SK-N-SH (cell line): ENCODE measurements around the gene CHFR. TPM values are rescaled to one million over a fixed set of nuclear protein-coding genes. Genes with fewer than 3 reads are reported as not detected.

ENCODE experiments used
- CTCF ChIA-PET: fragments of 300-600, 350-600 bp; formaldehyde crosslinking; extraction: SDS; loops from one replicate; lab custom pipeline; 2021; lab: Yijun Ruan, JAX
- POLR2A ChIA-PET: fragments of 350-600 bp; sonication (Branson Sonifier 250); formaldehyde crosslinking; extraction: SDS; loops from one replicate; lab custom pipeline; 2020; ENCODE audit warnings: antibody characterized with exemption, inconsistent platforms; lab: Yijun Ruan, JAX
- DNase-seq: peaks from one replicate; pipeline ENCODE4 v3.0.0; 2012
- H2AFZ ChIP-seq: fragments of 200-600 bp; sonication (generic); 2 replicates; pipeline ENCODE4 v1.8.1; 2016; ENCODE audit warnings: antibody characterized with exemption, mild to moderate bottlenecking, low read depth
- H3F3A ChIP-seq: fragments of 200-600 bp; sonication (generic); replicated peaks from 2 replicates; pipeline ENCODE3; 2016; ENCODE audit warnings: antibody characterized with exemption, mild to moderate bottlenecking; ENCODE audit not compliant: insufficient read depth
- H3K27ac ChIP-seq, 2 experiments: fragments of 200-500 bp in 1 of 2; fragments of 200-600 bp in 1 of 2; sonication (Bioruptor generic) in 1 of 2; sonication (generic), shearing (Covaris generic) in 1 of 2; 2 replicates each; pipeline versions ENCODE4 v1.5.1 to v1.6.1; 2014 to 2016; ENCODE audit warnings: low read depth in 2 of 2, inconsistent platforms in 1 of 2, low read length in 1 of 2, mild to moderate bottlenecking in 1 of 2, mixed read lengths in 1 of 2
- H3K27me3 ChIP-seq: fragments of 200-600 bp; sonication (generic), shearing (Covaris generic); 2 replicates; pipeline ENCODE4 v1.6.1; 2016; ENCODE audit warnings: mixed run types; ENCODE audit not compliant: insufficient read depth
- H3K36me3 ChIP-seq, 2 experiments: fragments of 200-500 bp in 1 of 2; fragments of 200-600 bp in 1 of 2; sonication (Bioruptor generic) in 1 of 2; sonication (generic) in 1 of 2; replicated peaks in 1 of 2; 2 replicates each; pipeline versions ENCODE3 to v1.5.1; 2014 to 2016; ENCODE audit warnings: low read length in 1 of 2, mild to moderate bottlenecking in 1 of 2; ENCODE audit not compliant: insufficient read depth in 2 of 2, control insufficient read depth in 1 of 2
- H3K4me1 ChIP-seq, 2 experiments: fragments of 200-500 bp in 1 of 2; fragments of 200-600 bp in 1 of 2; sonication (Bioruptor generic) in 1 of 2; sonication (generic), shearing (Covaris generic) in 1 of 2; 2 replicates each; pipeline versions ENCODE4 v1.5.1 to v1.6.1; 2014 to 2016; ENCODE audit warnings: low read depth in 1 of 2, low read length in 1 of 2, mixed run types in 1 of 2; ENCODE audit not compliant: insufficient read depth in 2 of 2, control insufficient read depth in 1 of 2
- H3K4me2 ChIP-seq: fragments of 200-600 bp; sonication (generic), shearing (Covaris generic); 2 replicates; pipeline ENCODE4 v1.6.1; 2017; ENCODE audit warnings: mixed run types
- H3K4me3 ChIP-seq, 2 experiments: fragments of 200-500 bp in 1 of 2; fragments of 200-600 bp in 1 of 2; sonication (Bioruptor generic) in 1 of 2; sonication (generic), shearing (Covaris generic) in 1 of 2; 2 replicates each; pipeline versions ENCODE4 v1.5.1 to v1.8.1; 2014 to 2016; ENCODE audit warnings: low read depth in 2 of 2, inconsistent platforms in 1 of 2, low read length in 1 of 2, mild to moderate bottlenecking in 1 of 2, mixed read lengths in 1 of 2, moderate library complexity in 1 of 2
- H3K79me2 ChIP-seq: fragments of 200-600 bp; sonication (generic); 2 replicates; pipeline ENCODE4 v1.8.1; 2017; ENCODE audit warnings: mild to moderate bottlenecking; ENCODE audit not compliant: insufficient read depth
- H3K9ac ChIP-seq: fragments of 200-600 bp; sonication (generic); 2 replicates; pipeline ENCODE4 v1.6.1; 2017; ENCODE audit warnings: mixed run types
- H3K9me2 ChIP-seq: fragments of 200-600 bp; sonication (generic); 2 replicates; pipeline ENCODE4 v1.6.1; 2017; ENCODE audit warnings: mixed run types
- H3K9me3 ChIP-seq: fragments of 200-600 bp; sonication (generic); 2 replicates; pipeline ENCODE4 v1.6.1; 2017; ENCODE audit warnings: mixed run types, mild to moderate bottlenecking, moderate library complexity
- H4K20me1 ChIP-seq: fragments of 200-600 bp; sonication (generic); 2 replicates; pipeline ENCODE4 v1.6.1; 2017; ENCODE audit warnings: mild to moderate bottlenecking, mixed run types; ENCODE audit not compliant: insufficient read depth
- CTCF ChIP-seq: fragments of 200-600 bp; sonication (generic); IDR thresholded peaks from 2 replicates; pipeline ENCODE4 v1.6.1; 2017; ENCODE audit warnings: antibody characterized with exemption, mild to moderate bottlenecking, moderate library complexity
- ELF1 ChIP-seq: IDR thresholded peaks from 2 replicates; pipeline ENCODE4 v1.4.0; 2012
- EP300 ChIP-seq, 2 experiments: IDR thresholded peaks; 2 replicates each; pipeline versions ENCODE4 v1.4.0 to v1.6.1; 2012; ENCODE audit warnings: borderline replicate concordance in 1 of 2, low read depth in 1 of 2, low read length in 1 of 2
- FOSL2 ChIP-seq: IDR thresholded peaks from 2 replicates; pipeline ENCODE4 v1.4.0; 2012; ENCODE audit warnings: low read depth, mild to moderate bottlenecking, moderate library complexity, borderline replicate concordance
- FOXJ3 ChIP-seq: sonication (generic); formaldehyde crosslinking; IDR thresholded peaks from 2 replicates; pipeline ENCODE4 v1.5.1; 2020; ENCODE audit warnings: mild to moderate bottlenecking, missing genetic modification reagents
- MXI1 ChIP-seq: IDR thresholded peaks from 2 replicates; pipeline ENCODE4 v1.6.1; 2012; ENCODE audit warnings: mild to moderate bottlenecking, low read depth, low read length, improper control_type of control experiment
- RAD21 ChIP-seq: IDR thresholded peaks from 2 replicates; pipeline ENCODE4 v1.6.1; 2012; ENCODE audit warnings: mild to moderate bottlenecking, low read length
- RCOR1 ChIP-seq: fragments of 150-350 bp; IDR thresholded peaks from 2 replicates; pipeline ENCODE4 v1.6.1; 2017; ENCODE audit warnings: antibody characterized with exemption, low read length
- RFX5 ChIP-seq: IDR thresholded peaks from 2 replicates; pipeline ENCODE4 v1.6.1; 2012; ENCODE audit warnings: mild to moderate bottlenecking, improper control_type of control experiment, low read length
- SIN3A ChIP-seq: IDR thresholded peaks from 2 replicates; pipeline ENCODE4 v1.6.1; 2012; ENCODE audit warnings: low read depth, mild to moderate bottlenecking, low read length, moderate library complexity, borderline replicate concordance
- SMC3 ChIP-seq: IDR thresholded peaks from 2 replicates; pipeline ENCODE4 v1.6.1; 2012; ENCODE audit warnings: low read depth, low read length, improper control_type of control experiment
- TAF1 ChIP-seq: IDR thresholded peaks from 2 replicates; pipeline ENCODE4 v1.6.1; 2012; ENCODE audit warnings: low read depth, mild to moderate bottlenecking, low read length, moderate library complexity, borderline replicate concordance
- TCF12 ChIP-seq: IDR thresholded peaks from 2 replicates; pipeline ENCODE4 v1.4.0; 2012
- USF1 ChIP-seq: IDR thresholded peaks from 2 replicates; pipeline ENCODE4 v1.4.0; 2012; ENCODE audit warnings: low read depth, borderline replicate concordance
- ZBTB33 ChIP-seq: IDR thresholded peaks from 2 replicates; pipeline ENCODE4 v1.4.0; 2012; ENCODE audit warnings: low read depth, borderline replicate concordance
- WGBS: methylation state at CpG from one replicate; pipeline ENCODE4 v1.1.6; 2017; ENCODE audit warnings: low lambda C conversion rate; 5-methylcytosine and 5-hydroxymethylcytosine counted together
- polyA plus RNA-seq, 3 experiments: library from polyadenylated mRNA; depleted of rRNA; stranded (reverse); fragments of >200 nt; gene quantifications; 2 replicates each; pipeline ENCODE4 v1.2.3, GENCODE V29; 2012
- TF ChIP-seq, protein P1 (sequence below): fragments of 150-350 bp; IDR thresholded peaks from 2 replicates; pipeline ENCODE4 v1.6.1; 2016; ENCODE audit warnings: mild to moderate bottlenecking, low read depth, low read length

CHFR gene
- polyA plus RNA-seq, 1 of the 3 experiments (the other 2 are of a cell fraction), result 31.6 TPM

- no peaks in the 10 kb centered on the region for H3K9me3 ChIP-seq
- H2AFZ ChIP-seq, result no peak overlapping the region
- DNase-seq, result peak; percentile 75
- no peak overlapping the region for H3K9ac ChIP-seq
- H4K20me1 ChIP-seq, result no peaks in the 10 kb centered on the region
- H3K4me2 ChIP-seq, result no peak overlapping the region
- no peaks in the 10 kb centered on the region for H3F3A ChIP-seq
- H3K27me3 ChIP-seq, result no peaks in the 10 kb centered on the region
- no peak overlapping the region for H3K4me3 ChIP-seq
- no peaks in the 10 kb centered on the region for H3K36me3 ChIP-seq
- no peak overlapping the region for H3K27ac ChIP-seq
- no peaks in the 10 kb centered on the region for H3K79me2 ChIP-seq
- H3K4me1 ChIP-seq, result peaks cover 0 to 3% of the 10 kb centered on the region in 2 experiments; a peak in 1 of 4 replicates
- POLR2A ChIA-PET, result no interaction called here
- CTCF ChIA-PET, result interaction anchor here (0.6 to 1.2 kb wide), 2 partner anchors 134 to 276 kb away, joined by 3 read pairs; no protein-coding TSS in a partner anchor
- H3K9me2 ChIP-seq, result no peaks in the 10 kb centered on the region
- TF ChIP-seq CTCF (peak; percentile 39), RAD21 (0 out of 2 replicates have a peak, but pooled peaks have one; percentile 12), SMC3 (no peak)
- 52% methylated on average over 19 of the region's 30 CpGs for WGBS
Observed at GRCh38 chr12:132904718-132905328, 17.4 kb upstream of the CHFR start.

DNA sequence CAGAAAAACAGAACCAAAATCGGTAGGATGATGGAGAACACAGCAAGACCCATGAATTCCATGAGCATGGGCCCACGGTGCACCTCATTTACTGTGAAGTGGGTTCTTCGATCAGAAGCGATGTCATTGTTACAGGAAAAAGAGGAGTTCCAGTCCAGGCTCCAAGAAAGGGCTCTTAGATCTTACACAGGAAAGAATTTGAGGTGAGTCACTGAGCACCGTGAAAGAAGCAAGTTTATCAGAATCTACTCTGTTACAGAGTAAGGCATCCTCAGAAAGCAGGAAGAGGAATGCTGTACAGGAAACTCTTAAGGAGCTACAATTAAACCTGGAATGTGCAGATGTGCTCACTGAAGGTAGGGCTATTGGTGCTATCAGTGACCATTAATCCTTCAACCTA lies 11.6 kb upstream of the CHFR start:
- H2AFZ ChIP-seq, result no peak overlapping the region
- no peaks in the 10 kb centered on the region for H3K79me2 ChIP-seq
- ChIA-PET CTCF (no interaction called here), POLR2A (no interaction called here)
- WGBS, result 29% methylated on average over 5 of the region's 5 CpGs
- H3K36me3 ChIP-seq, result no peaks in the 10 kb centered on the region
- no peak overlapping the region for H3K9ac ChIP-seq
- no peaks in the 10 kb centered on the region for H3K27me3 ChIP-seq
- no peak for DNase-seq
- no peak overlapping the region for H3K27ac ChIP-seq
- no peaks in the 10 kb centered on the region for H4K20me1 ChIP-seq
- H3F3A ChIP-seq, result no peaks in the 10 kb centered on the region
- H3K4me1 ChIP-seq, result no peaks in the 10 kb centered on the region
- H3K4me2 ChIP-seq, result no peak overlapping the region
- no peak overlapping the region for H3K4me3 ChIP-seq
- TF ChIP-seq FOSL2 (no peak), MXI1 (no peak), ZBTB33 (no peak), TAF1 (no peak), RCOR1 (no peak), SIN3A (no peak), EP300 (IDR thresholded peaks at IDR 0.05; ENCODE audit: borderline replicate concordance in 1 of 2, low read depth in 1 of 2, low read length in 1 of 2) (no peak), RAD21 (no peak), FOXJ3 (no peak), USF1 (no peak), TCF12 (no peak), RFX5 (no peak), ELF1 (no peak)
- TF ChIP-seq, protein P1, sequence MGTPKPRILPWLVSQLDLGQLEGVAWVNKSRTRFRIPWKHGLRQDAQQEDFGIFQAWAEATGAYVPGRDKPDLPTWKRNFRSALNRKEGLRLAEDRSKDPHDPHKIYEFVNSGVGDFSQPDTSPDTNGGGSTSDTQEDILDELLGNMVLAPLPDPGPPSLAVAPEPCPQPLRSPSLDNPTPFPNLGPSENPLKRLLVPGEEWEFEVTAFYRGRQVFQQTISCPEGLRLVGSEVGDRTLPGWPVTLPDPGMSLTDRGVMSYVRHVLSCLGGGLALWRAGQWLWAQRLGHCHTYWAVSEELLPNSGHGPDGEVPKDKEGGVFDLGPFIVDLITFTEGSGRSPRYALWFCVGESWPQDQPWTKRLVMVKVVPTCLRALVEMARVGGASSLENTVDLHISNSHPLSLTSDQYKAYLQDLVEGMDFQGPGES, result no peak
- TF ChIP-seq, all 33 proteins: peak for 0
- Histone ChIP-seq H3K9me2 (no peaks in the 10 kb centered on the region), H3K9me3 (no peaks in the 10 kb centered on the region)
